Parathyroid adenoma (tissue), 2 donors: ENCODE measurements around the gene GALE.

Experiments used
- H2AFZ ChIP-seq: fragments of 300-600 bp; sonication (generic); one replicate; pipeline ENCODE4 v1.7.0; 2017; ENCODE audit warnings: antibody characterized with exemption, mild to moderate bottlenecking
- H3K27ac ChIP-seq: fragments of 300-600 bp; sonication (generic); one replicate; pipeline ENCODE4 v1.7.0; 2017
- H3K27me3 ChIP-seq: fragments of 300-600 bp; sonication (generic); one replicate; pipeline ENCODE4 v1.7.0; 2017; ENCODE audit warnings: low read length; ENCODE audit not compliant: control insufficient read depth, insufficient read depth
- H3K36me3 ChIP-seq: fragments of 300-600 bp; sonication (generic); one replicate; pipeline ENCODE4 v1.7.0; 2017; ENCODE audit warnings: low read length; ENCODE audit not compliant: control insufficient read depth, insufficient read depth
- H3K4me1 ChIP-seq: fragments of 300-600 bp; sonication (generic); one replicate; pipeline ENCODE4 v1.7.0; 2017; ENCODE audit warnings: control low read depth
- H3K4me2 ChIP-seq: fragments of 300-600 bp; sonication (generic); one replicate; pipeline ENCODE4 v1.7.0; 2017; ENCODE audit warnings: low read length
- H3K4me3 ChIP-seq: fragments of 300-600 bp; sonication (generic); one replicate; pipeline ENCODE4 v1.7.0; 2017; ENCODE audit warnings: low read depth, low read length
- H3K79me2 ChIP-seq: fragments of 300-600 bp; sonication (generic); one replicate; pipeline ENCODE4 v1.7.0; 2017; ENCODE audit warnings: control low read depth
- H3K9ac ChIP-seq: fragments of 300-600 bp; sonication (generic); one replicate; pipeline ENCODE4 v1.7.0; 2017; ENCODE audit warnings: mild to moderate bottlenecking
- H3K9me3 ChIP-seq: fragments of 300-600 bp; sonication (generic); one replicate; pipeline ENCODE4 v1.7.0; 2017; ENCODE audit warnings: low read length; ENCODE audit not compliant: control insufficient read depth
- TF ChIP-seq, protein P1 (sequence below): fragments of 300-600 bp; sonication (generic); IDR thresholded peaks from one replicate; pipeline ENCODE4 v1.7.0; 2017; ENCODE audit warnings: antibody characterized with exemption, mild to moderate bottlenecking
- donor health status: primary hyperparathyroidism.

GALE gene

DNA sequence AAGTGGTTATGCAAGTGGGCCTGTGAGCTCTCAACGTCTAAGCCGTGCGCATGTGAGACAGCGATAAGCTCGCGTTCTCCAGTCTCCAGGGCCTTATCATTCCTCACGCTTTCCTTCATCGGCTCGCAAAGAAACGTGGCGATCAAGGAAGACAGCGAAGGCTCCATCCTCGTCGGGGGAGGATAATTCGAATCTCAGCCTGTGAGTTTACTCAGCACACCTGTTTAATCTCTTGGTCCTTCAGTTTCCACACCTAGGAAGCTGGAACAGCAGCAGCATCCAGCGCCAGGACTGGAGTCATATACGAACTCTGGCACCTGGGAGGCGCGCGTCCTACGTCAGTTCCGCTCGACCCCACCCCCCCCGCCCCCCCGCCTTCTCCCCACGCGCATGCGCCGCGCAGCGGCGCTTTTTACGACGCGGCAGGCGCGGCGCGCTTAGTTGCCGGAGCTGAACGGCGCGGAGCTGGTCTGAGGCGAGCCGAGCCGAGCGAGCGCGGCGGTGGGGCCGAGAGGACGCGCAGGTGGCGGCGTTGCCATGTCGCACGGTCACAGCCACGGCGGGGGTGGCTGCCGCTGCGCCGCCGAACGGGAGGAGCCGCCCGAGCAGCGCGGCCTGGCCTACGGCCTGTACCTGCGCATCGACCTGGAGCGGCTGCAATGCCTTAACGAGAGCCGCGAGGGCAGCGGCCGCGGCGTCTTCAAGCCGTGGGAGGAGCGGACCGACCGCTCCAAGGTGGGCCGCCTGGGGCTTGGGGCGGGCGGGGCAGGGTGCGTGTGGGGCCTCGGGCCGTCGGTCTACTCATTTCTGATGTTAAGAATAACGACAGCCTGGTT lies 22.4 kb downstream of the GALE start, which contains the start of gene PITHD1:
Gene PITHD1 (plus strand): TSS at position 440 of the 836 bp plus-strand sequence. CDS start 98 bp downstream, at position 538.
- H3K27me3 ChIP-seq: no peaks in the 10 kb centered on the region
- H3K4me2 ChIP-seq: peak within 1 kb of the TSS; percentile 100
- H3K9ac ChIP-seq: no peak within 1 kb of the TSS
- H3K79me2 ChIP-seq: peaks cover 10% of the 10 kb centered on the region
- H3K4me1 ChIP-seq: peaks cover 12% of the 10 kb centered on the region
- H3K4me3 ChIP-seq: peak within 1 kb of the TSS; percentile 82
- no peaks in the 10 kb centered on the region for H3K36me3 ChIP-seq
- TF ChIP-seq, protein P1, sequence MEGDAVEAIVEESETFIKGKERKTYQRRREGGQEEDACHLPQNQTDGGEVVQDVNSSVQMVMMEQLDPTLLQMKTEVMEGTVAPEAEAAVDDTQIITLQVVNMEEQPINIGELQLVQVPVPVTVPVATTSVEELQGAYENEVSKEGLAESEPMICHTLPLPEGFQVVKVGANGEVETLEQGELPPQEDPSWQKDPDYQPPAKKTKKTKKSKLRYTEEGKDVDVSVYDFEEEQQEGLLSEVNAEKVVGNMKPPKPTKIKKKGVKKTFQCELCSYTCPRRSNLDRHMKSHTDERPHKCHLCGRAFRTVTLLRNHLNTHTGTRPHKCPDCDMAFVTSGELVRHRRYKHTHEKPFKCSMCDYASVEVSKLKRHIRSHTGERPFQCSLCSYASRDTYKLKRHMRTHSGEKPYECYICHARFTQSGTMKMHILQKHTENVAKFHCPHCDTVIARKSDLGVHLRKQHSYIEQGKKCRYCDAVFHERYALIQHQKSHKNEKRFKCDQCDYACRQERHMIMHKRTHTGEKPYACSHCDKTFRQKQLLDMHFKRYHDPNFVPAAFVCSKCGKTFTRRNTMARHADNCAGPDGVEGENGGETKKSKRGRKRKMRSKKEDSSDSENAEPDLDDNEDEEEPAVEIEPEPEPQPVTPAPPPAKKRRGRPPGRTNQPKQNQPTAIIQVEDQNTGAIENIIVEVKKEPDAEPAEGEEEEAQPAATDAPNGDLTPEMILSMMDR: no peak
- no peaks in the 10 kb centered on the region for H3K9me3 ChIP-seq
- peak within 1 kb of the TSS; percentile 82 for H3K27ac ChIP-seq
- peak within 1 kb of the TSS; percentile 83 for H2AFZ ChIP-seq

DNA sequence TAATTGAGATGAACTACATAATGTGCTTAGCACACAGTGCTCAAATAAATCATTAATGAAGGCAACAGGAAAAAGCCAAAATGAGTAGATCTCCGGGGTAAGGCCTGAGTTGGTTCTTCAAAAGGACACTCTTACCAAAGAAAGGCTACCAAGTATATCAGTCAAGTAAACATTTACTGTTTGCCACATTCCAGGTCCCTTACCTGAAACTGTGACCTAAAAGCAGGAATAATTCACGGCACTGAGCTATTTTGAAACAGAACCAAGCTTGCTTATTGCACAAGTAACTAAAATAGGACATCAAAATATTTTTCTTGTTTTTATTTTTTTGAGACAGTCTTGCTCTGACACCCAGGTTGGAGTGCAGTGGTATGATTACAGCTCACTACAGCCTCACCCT lies 24.3 kb downstream of the GALE start:
- no peak overlapping the region for H2AFZ ChIP-seq
- TF ChIP-seq, protein P1: no peak

DNA sequence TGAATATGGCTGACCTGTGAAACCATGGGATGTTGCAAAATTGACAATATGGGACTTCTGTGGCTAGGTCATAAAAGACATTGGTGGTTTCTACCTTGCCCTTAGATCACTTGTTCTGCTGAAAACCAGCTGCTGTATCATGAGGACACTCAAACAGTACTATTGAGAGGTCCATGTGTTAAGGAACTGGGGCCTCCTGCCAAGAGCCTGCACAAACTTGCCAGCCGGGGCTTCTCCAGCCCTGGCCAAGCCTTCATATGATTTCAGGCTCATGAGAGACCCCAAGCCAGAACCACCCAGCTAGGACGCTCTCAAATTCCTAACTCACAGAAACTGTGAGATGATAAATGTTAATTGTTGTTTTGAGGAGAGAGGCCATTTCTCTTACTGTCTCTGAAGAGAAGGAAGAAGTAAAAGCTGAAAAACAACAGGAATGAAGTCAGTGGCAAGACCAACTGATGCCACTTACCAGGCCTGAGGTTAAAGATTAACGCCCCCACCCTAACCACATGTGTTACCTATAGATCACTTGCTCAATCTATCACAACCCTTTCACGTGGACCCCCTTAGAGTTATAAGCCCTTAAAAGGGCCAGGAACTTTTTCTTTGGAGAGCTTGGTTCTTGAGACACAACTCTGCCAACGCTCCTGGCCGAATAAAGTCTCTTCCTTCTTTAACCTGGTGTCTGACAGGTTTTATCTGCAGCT lies 26.2 kb downstream of the GALE start:
- Histone ChIP-seq H3K79me2 (peaks cover 3% of the 10 kb centered on the region), H3K4me1 (peaks cover 7% of the 10 kb centered on the region), H3K27ac (no peak overlapping the region), H3K9me3 (no peaks in the 10 kb centered on the region), H3K36me3 (no peaks in the 10 kb centered on the region), H3K4me3 (no peak overlapping the region), H3K27me3 (no peaks in the 10 kb centered on the region), H3K9ac (no peak overlapping the region), H3K4me2 (no peak overlapping the region), H2AFZ (no peak overlapping the region)
- TF ChIP-seq, protein P1: no peak

More for the DNA sequence above, 24.3 kb downstream of the GALE start:
- peaks cover 12% of the 10 kb centered on the region for H3K4me1 ChIP-seq
- H3K27me3 ChIP-seq: no peaks in the 10 kb centered on the region
- peaks cover 9% of the 10 kb centered on the region for H3K79me2 ChIP-seq
- no peaks in the 10 kb centered on the region for H3K9me3 ChIP-seq
- H3K36me3 ChIP-seq: no peaks in the 10 kb centered on the region
- H3K4me2 ChIP-seq: no peak overlapping the region
- no peak overlapping the region for H3K9ac ChIP-seq
- H3K4me3 ChIP-seq: no peak overlapping the region
- H3K27ac ChIP-seq: no peak overlapping the region

DNA sequence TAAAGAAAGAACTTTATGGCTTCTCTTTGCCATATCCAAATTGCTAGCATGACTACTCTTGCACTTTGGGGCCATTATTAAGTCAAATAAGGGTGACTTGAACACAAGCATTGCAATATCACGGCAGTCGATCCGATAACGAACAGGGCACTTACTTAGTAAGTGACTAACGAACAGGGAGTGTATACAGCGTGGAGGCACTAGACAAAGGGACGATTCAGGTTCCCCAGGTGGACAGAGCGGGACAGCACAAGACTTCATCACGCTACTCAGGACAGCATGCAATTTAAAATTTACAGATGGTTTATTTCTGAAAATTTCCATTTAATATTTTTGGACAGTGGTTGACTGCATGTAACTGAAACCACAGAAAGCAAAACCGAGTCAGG lies 27.7 kb downstream of the GALE start:
- Histone ChIP-seq H3K36me3 (no peaks in the 10 kb centered on the region), H3K4me1 (peaks cover 4% of the 10 kb centered on the region), H3K4me2 (no peak overlapping the region), H3K27me3 (no peaks in the 10 kb centered on the region), H3K9me3 (no peaks in the 10 kb centered on the region), H2AFZ (no peak overlapping the region), H3K27ac (no peak overlapping the region), H3K79me2 (peaks cover 2% of the 10 kb centered on the region), H3K9ac (no peak overlapping the region), H3K4me3 (no peak overlapping the region)
- TF ChIP-seq, protein P1: no peak
